GM18907 (cell line): ENCODE measurements around the gene NAV1.

Experiments
- ATAC-seq: cut with Tn5 transposase; IDR thresholded peaks from one replicate; pipeline ENCODE4 v1.9.1; 2021; ENCODE audit warnings: mild to moderate bottlenecking, moderate library complexity; ENCODE audit not compliant: unreplicated experiment

NAV1 gene

GRCh38 chr1:201502511-201502857 lies 36.4 kb upstream of the NAV1 start:
- ATAC-seq: no peak

GRCh38 chr1:201503397-201504176 lies 35.3 kb upstream of the NAV1 start:
- ATAC-seq: no peak

GRCh38 chr1:201504179-201504631 lies 34.7 kb upstream of the NAV1 start:
- ATAC-seq: no peak

GRCh38 chr1:201504799-201505502 lies 34.0 kb upstream of the NAV1 start:
- ATAC-seq: no peak

GRCh38 chr1:201505503-201505890 lies 33.4 kb upstream of the NAV1 start:
- no peak for ATAC-seq

- no peak for ATAC-seq
Observed at GRCh38 chr1:201506092-201506491, 32.8 kb upstream of the NAV1 start.

GRCh38 chr1:201506557-201507359 lies 32.2 kb upstream of the NAV1 start, which contains the start of gene CSRP1:
TSS of gene CSRP1 (minus strand) at chr1:201507123. CDS start at chr1:201496303, 10,820 bp downstream.
- peak; percentile 89 for ATAC-seq

GRCh38 chr1:201507360-201507675 lies 31.6 kb upstream of the NAV1 start:
- peak; percentile 21 for ATAC-seq

GRCh38 chr1:201508809-201509208 lies 30.1 kb upstream of the NAV1 start:
- ATAC-seq: no peak

GRCh38 chr1:201509601-201510374 lies 29.1 kb upstream of the NAV1 start:
- no peak for ATAC-seq

GRCh38 chr1:201510734-201511133 lies 28.2 kb upstream of the NAV1 start:
- no peak for ATAC-seq

- no peak for ATAC-seq
Observed at GRCh38 chr1:201511396-201511940, 27.5 kb upstream of the NAV1 start.

- no peak for ATAC-seq
Observed at GRCh38 chr1:201511941-201512539, 26.9 kb upstream of the NAV1 start.

GRCh38 chr1:201513498-201514243 lies 25.3 kb upstream of the NAV1 start:
- ATAC-seq: no peak

GRCh38 chr1:201514466-201514865 lies 24.5 kb upstream of the NAV1 start:
- no peak for ATAC-seq

- no peak for ATAC-seq
Observed at GRCh38 chr1:201515062-201515750, 23.7 kb upstream of the NAV1 start.

- ATAC-seq: no peak
Observed at GRCh38 chr1:201515895-201516294, 23.0 kb upstream of the NAV1 start.

GRCh38 chr1:201516511-201517127 lies 22.3 kb upstream of the NAV1 start:
- ATAC-seq: no peak
